SK-N-SH (cell line): ENCODE results near the gene STAT1. TPM values are rescaled to one million over a fixed set of nuclear protein-coding genes. Genes with fewer than 3 reads are reported as not detected.

Experiments
- CTCF ChIA-PET: fragments of 300-600, 350-600 bp; formaldehyde crosslinking; extraction: SDS; loops from one replicate; lab custom pipeline; 2021; lab: Yijun Ruan, JAX
- POLR2A ChIA-PET: fragments of 350-600 bp; sonication (Branson Sonifier 250); formaldehyde crosslinking; extraction: SDS; loops from one replicate; lab custom pipeline; 2020; ENCODE audit warnings: antibody characterized with exemption, inconsistent platforms; lab: Yijun Ruan, JAX
- DNase-seq: peaks from one replicate; pipeline ENCODE4 v3.0.0; 2012
- H2AFZ ChIP-seq: fragments of 200-600 bp; sonication (generic); 2 replicates; pipeline ENCODE4 v1.8.1; 2016; ENCODE audit warnings: antibody characterized with exemption, mild to moderate bottlenecking, low read depth
- H3F3A ChIP-seq: fragments of 200-600 bp; sonication (generic); replicated peaks from 2 replicates; pipeline ENCODE3; 2016; ENCODE audit warnings: antibody characterized with exemption, mild to moderate bottlenecking; ENCODE audit not compliant: insufficient read depth
- H3K27ac ChIP-seq, 2 experiments: fragments of 200-500 bp in 1 of 2; fragments of 200-600 bp in 1 of 2; sonication (Bioruptor generic) in 1 of 2; sonication (generic), shearing (Covaris generic) in 1 of 2; 2 replicates each; pipeline versions ENCODE4 v1.5.1 to v1.6.1; 2014 to 2016; ENCODE audit warnings: low read depth in 2 of 2, inconsistent platforms in 1 of 2, low read length in 1 of 2, mild to moderate bottlenecking in 1 of 2, mixed read lengths in 1 of 2
- H3K27me3 ChIP-seq: fragments of 200-600 bp; sonication (generic), shearing (Covaris generic); 2 replicates; pipeline ENCODE4 v1.6.1; 2016; ENCODE audit warnings: mixed run types; ENCODE audit not compliant: insufficient read depth
- H3K36me3 ChIP-seq, 2 experiments: fragments of 200-500 bp in 1 of 2; fragments of 200-600 bp in 1 of 2; sonication (Bioruptor generic) in 1 of 2; sonication (generic) in 1 of 2; replicated peaks in 1 of 2; 2 replicates each; pipeline versions ENCODE3 to v1.5.1; 2014 to 2016; ENCODE audit warnings: low read length in 1 of 2, mild to moderate bottlenecking in 1 of 2; ENCODE audit not compliant: insufficient read depth in 2 of 2, control insufficient read depth in 1 of 2
- H3K4me1 ChIP-seq, 2 experiments: fragments of 200-500 bp in 1 of 2; fragments of 200-600 bp in 1 of 2; sonication (Bioruptor generic) in 1 of 2; sonication (generic), shearing (Covaris generic) in 1 of 2; 2 replicates each; pipeline versions ENCODE4 v1.5.1 to v1.6.1; 2014 to 2016; ENCODE audit warnings: low read depth in 1 of 2, low read length in 1 of 2, mixed run types in 1 of 2; ENCODE audit not compliant: insufficient read depth in 2 of 2, control insufficient read depth in 1 of 2
- H3K4me2 ChIP-seq: fragments of 200-600 bp; sonication (generic), shearing (Covaris generic); 2 replicates; pipeline ENCODE4 v1.6.1; 2017; ENCODE audit warnings: mixed run types
- H3K4me3 ChIP-seq, 2 experiments: fragments of 200-500 bp in 1 of 2; fragments of 200-600 bp in 1 of 2; sonication (Bioruptor generic) in 1 of 2; sonication (generic), shearing (Covaris generic) in 1 of 2; 2 replicates each; pipeline versions ENCODE4 v1.5.1 to v1.8.1; 2014 to 2016; ENCODE audit warnings: low read depth in 2 of 2, inconsistent platforms in 1 of 2, low read length in 1 of 2, mild to moderate bottlenecking in 1 of 2, mixed read lengths in 1 of 2, moderate library complexity in 1 of 2
- H3K79me2 ChIP-seq: fragments of 200-600 bp; sonication (generic); 2 replicates; pipeline ENCODE4 v1.8.1; 2017; ENCODE audit warnings: mild to moderate bottlenecking; ENCODE audit not compliant: insufficient read depth
- H3K9ac ChIP-seq: fragments of 200-600 bp; sonication (generic); 2 replicates; pipeline ENCODE4 v1.6.1; 2017; ENCODE audit warnings: mixed run types
- H3K9me2 ChIP-seq: fragments of 200-600 bp; sonication (generic); 2 replicates; pipeline ENCODE4 v1.6.1; 2017; ENCODE audit warnings: mixed run types
- H3K9me3 ChIP-seq: fragments of 200-600 bp; sonication (generic); 2 replicates; pipeline ENCODE4 v1.6.1; 2017; ENCODE audit warnings: mixed run types, mild to moderate bottlenecking, moderate library complexity
- H4K20me1 ChIP-seq: fragments of 200-600 bp; sonication (generic); 2 replicates; pipeline ENCODE4 v1.6.1; 2017; ENCODE audit warnings: mild to moderate bottlenecking, mixed run types; ENCODE audit not compliant: insufficient read depth
- CHD2 ChIP-seq: fragments of 150-350 bp; IDR thresholded peaks from 2 replicates; pipeline ENCODE4 v1.6.1; 2018; ENCODE audit warnings: low read length; ENCODE audit not compliant: partially characterized antibody
- EP300 ChIP-seq, 2 experiments: IDR thresholded peaks; 2 replicates each; pipeline versions ENCODE4 v1.4.0 to v1.6.1; 2012; ENCODE audit warnings: borderline replicate concordance in 1 of 2, low read depth in 1 of 2, low read length in 1 of 2
- EZH2phosphoT487 ChIP-seq: fragments of 200-600 bp; sonication (generic); IDR thresholded peaks from 2 replicates; pipeline ENCODE4 v1.6.1; 2017; ENCODE audit warnings: low read depth, mixed run types, mild to moderate bottlenecking, antibody characterized with exemption, moderate library complexity, borderline replicate concordance
- FOXJ3 ChIP-seq: sonication (generic); formaldehyde crosslinking; IDR thresholded peaks from 2 replicates; pipeline ENCODE4 v1.5.1; 2020; ENCODE audit warnings: mild to moderate bottlenecking, missing genetic modification reagents
- FOXM1 ChIP-seq: IDR thresholded peaks from 2 replicates; pipeline ENCODE4 v1.4.0; 2012; ENCODE audit warnings: low read depth, mild to moderate bottlenecking
- MAX ChIP-seq: IDR thresholded peaks from 2 replicates; pipeline ENCODE4 v1.4.0; 2012; ENCODE audit warnings: low read depth
- MXI1 ChIP-seq: IDR thresholded peaks from 2 replicates; pipeline ENCODE4 v1.6.1; 2012; ENCODE audit warnings: mild to moderate bottlenecking, low read depth, low read length, improper control_type of control experiment
- NRF1 ChIP-seq: IDR thresholded peaks from 2 replicates; pipeline ENCODE4 v1.6.1; 2012; ENCODE audit warnings: low read depth, mild to moderate bottlenecking, low read length
- POLR2AphosphoS5 ChIP-seq: IDR thresholded peaks from 2 replicates; pipeline ENCODE4 v1.6.1; 2012; ENCODE audit warnings: low read depth, low read length
- RAD21 ChIP-seq: IDR thresholded peaks from 2 replicates; pipeline ENCODE4 v1.6.1; 2012; ENCODE audit warnings: mild to moderate bottlenecking, low read length
- RXRA ChIP-seq: IDR thresholded peaks from 2 replicates; pipeline ENCODE4 v1.4.0; 2012; ENCODE audit warnings: low read depth, mild to moderate bottlenecking, borderline replicate concordance
- SIN3A ChIP-seq: IDR thresholded peaks from 2 replicates; pipeline ENCODE4 v1.6.1; 2012; ENCODE audit warnings: low read depth, mild to moderate bottlenecking, low read length, moderate library complexity, borderline replicate concordance
- SMC3 ChIP-seq: IDR thresholded peaks from 2 replicates; pipeline ENCODE4 v1.6.1; 2012; ENCODE audit warnings: low read depth, low read length, improper control_type of control experiment
- TAF1 ChIP-seq: IDR thresholded peaks from 2 replicates; pipeline ENCODE4 v1.6.1; 2012; ENCODE audit warnings: low read depth, mild to moderate bottlenecking, low read length, moderate library complexity, borderline replicate concordance
- TCF12 ChIP-seq: IDR thresholded peaks from 2 replicates; pipeline ENCODE4 v1.4.0; 2012
- TEAD4 ChIP-seq: IDR thresholded peaks from 2 replicates; pipeline ENCODE4 v1.4.0; 2012; ENCODE audit warnings: mild to moderate bottlenecking, borderline replicate concordance; ENCODE audit not compliant: insufficient read depth
- YY1 ChIP-seq: IDR thresholded peaks from 2 replicates; pipeline ENCODE4 v1.4.0; 2012; ENCODE audit warnings: low read depth, mild to moderate bottlenecking
- ZBTB33 ChIP-seq: IDR thresholded peaks from 2 replicates; pipeline ENCODE4 v1.4.0; 2012; ENCODE audit warnings: low read depth, borderline replicate concordance
- WGBS: methylation state at CpG from one replicate; pipeline ENCODE4 v1.1.6; 2017; ENCODE audit warnings: low lambda C conversion rate; 5-methylcytosine and 5-hydroxymethylcytosine counted together
- polyA plus RNA-seq, 3 experiments: library from polyadenylated mRNA; depleted of rRNA; stranded (reverse); fragments of >200 nt; gene quantifications; 2 replicates each; pipeline ENCODE4 v1.2.3, GENCODE V29; 2012
- TF ChIP-seq, protein P1 (sequence below): fragments of 200-600 bp; sonication (generic); IDR thresholded peaks from 2 replicates; pipeline ENCODE4 v1.6.1; 2017; ENCODE audit warnings: antibody characterized with exemption, mild to moderate bottlenecking, moderate library complexity
- TF ChIP-seq, protein P2 (sequence below): IDR thresholded peaks from 2 replicates; pipeline ENCODE4; 2012

The STAT1 gene
- polyA plus RNA-seq, 1 of the 3 experiments (the other 2 are of a cell fraction): 22.1 TPM

DNA sequence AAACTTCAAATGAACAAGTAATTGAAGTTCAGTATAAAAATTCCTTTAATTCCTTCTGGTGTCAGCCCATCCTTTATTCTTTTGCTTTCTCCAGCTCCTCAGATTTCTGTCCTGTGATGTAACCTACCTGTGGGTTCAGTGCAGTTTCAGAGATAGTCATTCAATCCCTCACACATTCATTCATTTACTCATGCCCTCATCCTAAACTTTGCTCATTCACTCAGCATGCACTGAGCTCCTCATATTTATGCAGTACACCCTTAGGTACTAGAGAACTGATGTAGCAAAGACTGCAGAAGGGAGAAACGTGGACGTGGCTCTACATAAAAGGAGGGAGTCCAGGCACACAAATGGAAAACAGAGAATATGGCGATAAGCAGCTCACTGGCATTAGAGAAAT is 45.3 kb upstream of the STAT1 start:
- DNase-seq: no peak
- Histone ChIP-seq H4K20me1 (no peaks in the 10 kb centered on the region), H3K9ac (no peak overlapping the region), H2AFZ (no peak overlapping the region), H3K9me3 (no peaks in the 10 kb centered on the region), H3K27me3 (no peaks in the 10 kb centered on the region), H3F3A (no peaks in the 10 kb centered on the region), H3K4me2 (no peak overlapping the region), H3K27ac (no peak overlapping the region), H3K4me1 (no peaks in the 10 kb centered on the region), H3K79me2 (no peaks in the 10 kb centered on the region), H3K4me3 (no peak overlapping the region), H3K9me2 (no peaks in the 10 kb centered on the region), H3K36me3 (no peaks in the 10 kb centered on the region)
- ChIA-PET POLR2A (no interaction called here), CTCF (interaction anchor here (1.0 to 2.3 kb wide), 2 partner anchors 96 to 1103 kb away, joined by 4 to 5 read pairs; no protein-coding TSS in a partner anchor)
- 66% methylated on average over 3 of the region's 3 CpGs for WGBS
- TF ChIP-seq FOXM1: no peak
- TF ChIP-seq, protein P1, sequence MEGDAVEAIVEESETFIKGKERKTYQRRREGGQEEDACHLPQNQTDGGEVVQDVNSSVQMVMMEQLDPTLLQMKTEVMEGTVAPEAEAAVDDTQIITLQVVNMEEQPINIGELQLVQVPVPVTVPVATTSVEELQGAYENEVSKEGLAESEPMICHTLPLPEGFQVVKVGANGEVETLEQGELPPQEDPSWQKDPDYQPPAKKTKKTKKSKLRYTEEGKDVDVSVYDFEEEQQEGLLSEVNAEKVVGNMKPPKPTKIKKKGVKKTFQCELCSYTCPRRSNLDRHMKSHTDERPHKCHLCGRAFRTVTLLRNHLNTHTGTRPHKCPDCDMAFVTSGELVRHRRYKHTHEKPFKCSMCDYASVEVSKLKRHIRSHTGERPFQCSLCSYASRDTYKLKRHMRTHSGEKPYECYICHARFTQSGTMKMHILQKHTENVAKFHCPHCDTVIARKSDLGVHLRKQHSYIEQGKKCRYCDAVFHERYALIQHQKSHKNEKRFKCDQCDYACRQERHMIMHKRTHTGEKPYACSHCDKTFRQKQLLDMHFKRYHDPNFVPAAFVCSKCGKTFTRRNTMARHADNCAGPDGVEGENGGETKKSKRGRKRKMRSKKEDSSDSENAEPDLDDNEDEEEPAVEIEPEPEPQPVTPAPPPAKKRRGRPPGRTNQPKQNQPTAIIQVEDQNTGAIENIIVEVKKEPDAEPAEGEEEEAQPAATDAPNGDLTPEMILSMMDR: no peak
- no peak for TF ChIP-seq NRF1
- no peak for TF ChIP-seq SMC3
- TF ChIP-seq TCF12: no peak
- no peak for TF ChIP-seq MXI1
- no peak for TF ChIP-seq POLR2AphosphoS5
- no peak for TF ChIP-seq RXRA
- TF ChIP-seq FOXJ3 (CRISPR knock-in tag): no peak
- no peak for TF ChIP-seq EZH2phosphoT487
- no peak for TF ChIP-seq YY1
- TF ChIP-seq SIN3A: no peak
- TF ChIP-seq, protein P2, sequence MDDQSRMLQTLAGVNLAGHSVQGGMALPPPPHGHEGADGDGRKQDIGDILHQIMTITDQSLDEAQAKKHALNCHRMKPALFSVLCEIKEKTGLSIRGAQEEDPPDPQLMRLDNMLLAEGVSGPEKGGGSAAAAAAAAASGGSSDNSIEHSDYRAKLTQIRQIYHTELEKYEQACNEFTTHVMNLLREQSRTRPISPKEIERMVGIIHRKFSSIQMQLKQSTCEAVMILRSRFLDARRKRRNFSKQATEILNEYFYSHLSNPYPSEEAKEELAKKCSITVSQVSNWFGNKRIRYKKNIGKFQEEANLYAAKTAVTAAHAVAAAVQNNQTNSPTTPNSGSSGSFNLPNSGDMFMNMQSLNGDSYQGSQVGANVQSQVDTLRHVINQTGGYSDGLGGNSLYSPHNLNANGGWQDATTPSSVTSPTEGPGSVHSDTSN: no peak
- no peak for TF ChIP-seq EP300 (IDR thresholded peaks at IDR 0.05; ENCODE audit: borderline replicate concordance in 1 of 2, low read depth in 1 of 2, low read length in 1 of 2)
- no peak for TF ChIP-seq ZBTB33
- no peak for TF ChIP-seq CHD2
- TF ChIP-seq MAX: no peak
- TF ChIP-seq TAF1: no peak
- TF ChIP-seq TEAD4: no peak
- no peak for TF ChIP-seq RAD21
